GM10248 (cell line): ENCODE results near the gene FOXI1.

ENCODE experiments used
- CTCF ChIA-PET: fragments of 300-600 bp; sonication (Branson Sonifier 250); formaldehyde crosslinking; extraction: SDS; loops from one replicate; lab custom pipeline; 2021; ENCODE audit warnings: antibody characterized with exemption; lab: Yijun Ruan, JAX
- POLR2A ChIA-PET: fragments of 350-650 bp; sonication (Branson Sonifier 250); formaldehyde crosslinking; extraction: SDS; loops from one replicate; lab custom pipeline; 2020; ENCODE audit warnings: antibody characterized with exemption; lab: Yijun Ruan, JAX
- DNase-seq: peaks from one replicate; pipeline ENCODE4 v3.0.0; 2012; ENCODE audit errors: extremely low spot score
- CTCF ChIP-seq: IDR thresholded peaks from 2 replicates; pipeline ENCODE4 v1.5.1; 2012; ENCODE audit warnings: mild to moderate bottlenecking, low read depth; ENCODE audit errors: extremely low read depth, missing control alignments, control extremely low read depth

The FOXI1 gene

GRCh38 chr5:170126626-170127025 is 20.9 kb downstream of the FOXI1 start:
- no peak for DNase-seq
- CTCF ChIA-PET = no interaction called here
- no peak for TF ChIP-seq CTCF
- POLR2A ChIA-PET = no interaction called here

GRCh38 chr5:170131235-170131634 is 25.5 kb downstream of the FOXI1 start:
- no peak for DNase-seq
- ChIA-PET POLR2A (no interaction called here), CTCF (interaction anchor here (1.0 to 3.0 kb wide), 3 partner anchors 8 to 53 kb away, joined by 3 to 12 read pairs (median 5); no protein-coding TSS in a partner anchor)
- no peak for TF ChIP-seq CTCF

- CTCF ChIA-PET = interaction anchor here (1.0 to 3.0 kb wide), 6 partner anchors 9 to 52 kb away, joined by 3 to 12 read pairs (median 4); no protein-coding TSS in a partner anchor
- no peak for DNase-seq
- POLR2A ChIA-PET = no interaction called here
- no peak for TF ChIP-seq CTCF
These were observed 26.7 kb downstream of the FOXI1 start for GRCh38 chr5:170132269-170132975.

GRCh38 chr5:170132976-170133448 is 27.3 kb downstream of the FOXI1 start:
- DNase-seq = no peak
- CTCF ChIA-PET = interaction anchor here (1.3 to 3.0 kb wide), 3 partner anchors 12 to 16 kb away, joined by 3 to 12 read pairs (median 4); no protein-coding TSS in a partner anchor
- POLR2A ChIA-PET = no interaction called here
- no peak for TF ChIP-seq CTCF

- TF ChIP-seq CTCF = no peak
- POLR2A ChIA-PET = no interaction called here
- CTCF ChIA-PET = no interaction called here
- DNase-seq = no peak
These were observed 30.2 kb downstream of the FOXI1 start for GRCh38 chr5:170135796-170136490.

- ChIA-PET POLR2A (no interaction called here), CTCF (no interaction called here)
- no peak for DNase-seq
These were observed 30.8 kb downstream of the FOXI1 start for GRCh38 chr5:170136506-170136905.

More at GRCh38 chr5:170136506-170136905, 30.8 kb downstream of the FOXI1 start:
- TF ChIP-seq CTCF = no peak
